WTC11 (cell line): ENCODE data around the gene RAB3IP. TPM values are rescaled to one million over a fixed set of nuclear protein-coding genes. Genes with fewer than 3 reads are reported as not detected.

Experiments used
- ATAC-seq: fragments of 200-7000 bp; cut with Tn5 transposase; 2 replicates; pipeline ENCODE4 v1.10.0; 2021; ENCODE audit warnings: mild to moderate bottlenecking, moderate library complexity
- CTCF ChIA-PET: fragments of 300-600 bp; sonication (Branson Sonifier 250); formaldehyde crosslinking; loops from one replicate; lab custom pipeline; 2021; ENCODE audit warnings: antibody characterized with exemption; lab: Charles Lee
- POLR2A ChIA-PET: fragments of 350-600 bp; sonication (Branson Sonifier 250); formaldehyde crosslinking; loops from one replicate; lab custom pipeline; 2021; ENCODE audit warnings: antibody characterized with exemption; lab: Charles Lee
- DNase-seq: peaks from one replicate; pipeline ENCODE4 v3.0.0; 2021; ENCODE audit warnings: low spot score
- H3K27ac Mint-ChIP-seq: 2 replicates; pipeline ENCODE4 v1.8.0; 2021; ENCODE audit warnings: mixed read lengths
- H3K27me3 Mint-ChIP-seq: 2 replicates; pipeline ENCODE4 v1.8.0; 2021; ENCODE audit warnings: low read depth, mild to moderate bottlenecking, moderate library complexity, mixed read lengths
- H3K36me3 Mint-ChIP-seq: 2 replicates; pipeline ENCODE4 v1.8.0; 2021; ENCODE audit warnings: mixed read lengths
- H3K4me1 Mint-ChIP-seq: 2 replicates; pipeline ENCODE4 v1.8.0; 2022; ENCODE audit warnings: mixed read lengths
- H3K4me3 Mint-ChIP-seq: 2 replicates; pipeline ENCODE4 v1.8.0; 2021; ENCODE audit warnings: mild to moderate bottlenecking, moderate library complexity, mixed read lengths
- H3K9me3 Mint-ChIP-seq: 2 replicates; pipeline ENCODE4 v1.8.0; 2021; ENCODE audit warnings: mixed read lengths
- EMX1 ChIP-seq: fragments of 250-450 bp; sonication (Bioruptor Pico); IDR thresholded peaks from 2 replicates; pipeline ENCODE4 v1.8.0; 2021; ENCODE audit warnings: mild to moderate bottlenecking
- NR1H2 ChIP-seq: sonication (generic); formaldehyde crosslinking; IDR thresholded peaks from 2 replicates; pipeline ENCODE4 v1.9.0; 2021; ENCODE audit warnings: mild to moderate bottlenecking, moderate library complexity, missing genetic modification reagents
- RORB ChIP-seq: fragments of 250-450 bp; sonication (Bioruptor Pico); IDR thresholded peaks from 2 replicates; pipeline ENCODE4 v1.9.0; 2021; ENCODE audit warnings: mild to moderate bottlenecking
- ZBTB21 ChIP-seq: sonication (generic); formaldehyde crosslinking; IDR thresholded peaks from 2 replicates; pipeline ENCODE4 v1.8.1; 2023; ENCODE audit warnings: mild to moderate bottlenecking, missing genetic modification reagents, borderline replicate concordance
- ZNF138 ChIP-seq: sonication (generic); formaldehyde crosslinking; conservative IDR thresholded peaks from 2 replicates; pipeline ENCODE4 v1.8.1; 2022; ENCODE audit warnings: mild to moderate bottlenecking, moderate library complexity, missing genetic modification reagents
- total RNA-seq: library from RNA; stranded (reverse); gene quantifications from 3 replicates; pipeline ENCODE4 v1.2.3, GENCODE V29; 2021
- TF ChIP-seq, protein P1 (sequence below): sonication (generic); formaldehyde crosslinking; IDR thresholded peaks from 2 replicates; pipeline ENCODE4 v1.8.1; 2022; ENCODE audit warnings: mild to moderate bottlenecking, moderate library complexity, missing genetic modification reagents
- TF ChIP-seq, protein P2 (sequence below): fragments of 250-450 bp; sonication (Bioruptor Pico); conservative IDR thresholded peaks from 2 replicates; pipeline ENCODE4 v1.9.0; 2021; ENCODE audit warnings: mild to moderate bottlenecking
- TF ChIP-seq, protein P3 (sequence below): sonication (generic); formaldehyde crosslinking; IDR thresholded peaks from 2 replicates; pipeline ENCODE4 v1.8.0; 2022; ENCODE audit warnings: mild to moderate bottlenecking, missing genetic modification reagents
- TF ChIP-seq, protein P4 (sequence below): sonication (generic); formaldehyde crosslinking; IDR thresholded peaks from 2 replicates; pipeline ENCODE4 v1.8.1; 2022; ENCODE audit warnings: missing genetic modification reagents, borderline replicate concordance
- TF ChIP-seq, protein P5 (sequence below): sonication (generic); formaldehyde crosslinking; IDR thresholded peaks from 2 replicates; pipeline ENCODE4 v1.8.1; 2023; ENCODE audit warnings: mild to moderate bottlenecking, missing genetic modification reagents
- TF ChIP-seq, protein P6 (sequence below): fragments of 250-450 bp; sonication (Bioruptor Pico); IDR thresholded peaks from 2 replicates; pipeline ENCODE4 v1.8.0; 2021; ENCODE audit warnings: mild to moderate bottlenecking
- TF ChIP-seq, protein P7 (sequence below): sonication (generic); formaldehyde crosslinking; IDR thresholded peaks from 2 replicates; pipeline ENCODE4 v1.8.1; 2023; ENCODE audit warnings: mild to moderate bottlenecking, missing genetic modification reagents, borderline replicate concordance
- TF ChIP-seq, protein P8 (sequence below): sonication (generic); formaldehyde crosslinking; conservative IDR thresholded peaks from 2 replicates; pipeline ENCODE4 v1.8.1; 2022; ENCODE audit warnings: mild to moderate bottlenecking, missing genetic modification reagents
- TF ChIP-seq, protein P9 (sequence below): sonication (generic); formaldehyde crosslinking; IDR thresholded peaks from 2 replicates; pipeline ENCODE4 v1.8.1; 2022; ENCODE audit warnings: mild to moderate bottlenecking, missing genetic modification reagents, moderate library complexity, borderline replicate concordance
- TF ChIP-seq, protein P10 (sequence below): fragments of 250-450 bp; sonication (Bioruptor Pico); IDR thresholded peaks from 2 replicates; pipeline ENCODE4 v1.9.0; 2021; ENCODE audit warnings: mild to moderate bottlenecking

The RAB3IP gene
- total RNA-seq, 1 experiment from 2014 or later: 47.2 TPM

DNA sequence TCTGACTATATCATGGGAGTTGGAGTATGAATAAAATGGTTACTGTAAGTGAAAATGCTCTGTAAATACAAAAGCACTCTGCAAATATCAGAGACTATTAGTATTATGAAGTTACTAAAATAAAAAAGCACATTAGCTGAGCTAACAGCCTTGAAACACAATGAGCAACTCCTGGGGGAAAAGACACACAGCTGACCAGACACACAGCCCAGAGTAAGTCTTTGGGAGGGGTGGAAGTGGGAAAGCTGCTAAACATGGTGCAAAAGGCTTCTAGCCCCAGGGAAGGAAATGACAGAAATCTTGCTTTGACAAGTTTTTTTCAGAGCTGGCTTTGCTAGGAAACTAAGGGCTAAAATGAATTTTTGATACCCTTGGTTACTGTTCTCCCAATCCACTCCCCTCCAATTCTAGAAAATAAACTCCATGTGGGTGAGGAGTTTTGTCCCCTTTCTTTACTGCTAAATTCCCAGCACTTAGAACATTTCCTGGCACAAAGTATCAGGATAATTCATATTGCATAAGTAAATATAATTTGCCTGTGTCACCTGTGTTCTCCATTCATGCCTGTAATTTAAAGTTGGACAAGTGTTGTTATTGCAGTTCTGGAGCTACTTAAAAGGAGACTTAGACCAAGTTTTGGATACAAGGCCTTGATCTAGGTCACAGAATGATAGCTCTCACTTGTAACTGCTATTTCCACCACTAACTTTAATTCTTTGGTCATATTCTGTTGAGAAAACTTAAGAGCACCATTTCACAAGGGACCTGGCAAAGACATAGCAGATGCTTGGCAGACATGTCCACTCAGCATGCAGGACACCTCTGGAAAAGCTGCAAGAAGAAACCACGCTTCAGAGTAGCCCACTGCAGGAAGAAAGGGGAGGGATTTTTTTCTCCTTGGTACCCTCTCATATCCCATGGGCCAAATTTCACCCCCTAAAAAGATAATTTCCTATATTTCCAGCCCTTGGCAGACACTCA, 19.0 kb upstream of the RAB3IP start:
- Mint-ChIP-seq H3K9me3 (no peaks in the 10 kb centered on the region), H3K36me3 (no peaks in the 10 kb centered on the region), H3K27me3 (no peaks in the 10 kb centered on the region), H3K27ac (no peak overlapping the region), H3K4me3 (no peak overlapping the region), H3K4me1 (peaks cover 10% of the 10 kb centered on the region)
- ATAC-seq (no peak), DNase-seq (no peak)
- no peak for TF ChIP-seq EMX1 (CRISPR knock-in tag)
- CTCF ChIA-PET: interaction anchor here (1.3 kb wide), 1 partner anchor 60 kb away, joined by 4 read pairs; no protein-coding TSS in a partner anchor
- POLR2A ChIA-PET: no interaction called here

DNA sequence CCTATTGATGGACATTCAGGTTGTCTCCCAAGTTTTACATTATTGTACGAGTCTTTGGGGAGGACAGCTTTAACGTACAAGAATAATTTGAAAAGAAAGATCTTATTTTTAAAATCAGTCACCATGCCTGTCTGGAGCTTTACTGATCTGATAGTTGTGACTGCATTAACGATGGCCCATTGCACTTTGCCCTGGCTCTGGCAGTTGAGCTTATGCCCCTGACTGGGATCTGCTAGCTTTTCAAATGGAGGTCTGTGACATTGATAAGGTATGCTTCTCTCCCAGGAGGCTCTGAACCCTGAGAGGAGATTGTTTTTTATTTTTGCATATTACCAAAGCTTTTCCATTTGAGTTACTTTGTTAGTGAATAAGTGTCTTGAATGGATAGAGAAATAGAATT, 17.9 kb upstream of the RAB3IP start:
- Mint-ChIP-seq H3K9me3 (no peaks in the 10 kb centered on the region), H3K4me1 (0 out of 2 replicates have a peak, but pooled peaks cover 5% of the 10 kb centered on the region), H3K4me3 (no peak overlapping the region), H3K27ac (no peak overlapping the region), H3K27me3 (no peaks in the 10 kb centered on the region), H3K36me3 (no peaks in the 10 kb centered on the region)
- DNase-seq: no peak
- no peak for ATAC-seq
- ChIA-PET CTCF (interaction anchor here (1.3 kb wide), 1 partner anchor 59 kb away, joined by 4 read pairs; no protein-coding TSS in a partner anchor), POLR2A (no interaction called here)
- TF ChIP-seq, protein P1, sequence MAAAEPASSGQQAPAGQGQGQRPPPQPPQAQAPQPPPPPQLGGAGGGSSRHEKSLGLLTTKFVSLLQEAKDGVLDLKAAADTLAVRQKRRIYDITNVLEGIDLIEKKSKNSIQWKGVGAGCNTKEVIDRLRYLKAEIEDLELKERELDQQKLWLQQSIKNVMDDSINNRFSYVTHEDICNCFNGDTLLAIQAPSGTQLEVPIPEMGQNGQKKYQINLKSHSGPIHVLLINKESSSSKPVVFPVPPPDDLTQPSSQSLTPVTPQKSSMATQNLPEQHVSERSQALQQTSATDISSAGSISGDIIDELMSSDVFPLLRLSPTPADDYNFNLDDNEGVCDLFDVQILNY (CRISPR knock-in tag): no peak
- no peak for TF ChIP-seq RORB (CRISPR knock-in tag)
- TF ChIP-seq ZNF138 (CRISPR knock-in tag): no peak
- TF ChIP-seq, protein P2, sequence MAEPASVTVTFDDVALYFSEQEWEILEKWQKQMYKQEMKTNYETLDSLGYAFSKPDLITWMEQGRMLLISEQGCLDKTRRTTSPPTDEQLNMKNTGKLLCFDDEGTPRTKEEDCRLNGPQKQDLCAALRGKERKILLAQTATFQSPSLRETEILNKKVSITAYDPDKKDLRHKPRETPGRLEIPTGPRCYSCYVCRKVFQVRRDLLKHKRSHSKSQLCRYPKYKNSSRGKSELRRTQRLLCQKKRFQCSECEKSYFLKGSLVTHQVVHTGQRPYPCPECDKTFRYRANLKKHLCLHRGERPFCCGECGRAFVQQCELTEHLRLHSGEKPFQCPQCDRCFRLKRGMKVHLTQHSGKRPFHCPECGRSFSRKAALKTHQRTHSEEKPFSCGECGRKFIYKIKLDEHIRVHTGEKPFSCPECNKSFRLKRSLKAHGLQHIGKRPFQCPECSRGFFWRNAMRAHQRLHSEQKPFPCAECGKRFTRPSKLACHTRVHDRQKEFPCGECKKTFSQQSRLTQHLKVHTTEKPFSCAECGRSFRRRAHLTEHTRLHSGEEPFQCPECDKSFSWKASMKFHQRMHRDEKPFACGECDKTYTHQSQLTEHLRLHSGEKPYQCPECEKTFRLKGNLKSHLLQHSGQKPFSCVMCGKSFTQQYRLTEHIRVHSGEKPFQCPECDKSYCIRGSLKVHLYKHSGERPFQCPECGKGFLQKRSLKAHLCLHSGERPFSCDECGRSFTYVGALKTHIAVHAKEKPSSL: no peak
- TF ChIP-seq, protein P3, sequence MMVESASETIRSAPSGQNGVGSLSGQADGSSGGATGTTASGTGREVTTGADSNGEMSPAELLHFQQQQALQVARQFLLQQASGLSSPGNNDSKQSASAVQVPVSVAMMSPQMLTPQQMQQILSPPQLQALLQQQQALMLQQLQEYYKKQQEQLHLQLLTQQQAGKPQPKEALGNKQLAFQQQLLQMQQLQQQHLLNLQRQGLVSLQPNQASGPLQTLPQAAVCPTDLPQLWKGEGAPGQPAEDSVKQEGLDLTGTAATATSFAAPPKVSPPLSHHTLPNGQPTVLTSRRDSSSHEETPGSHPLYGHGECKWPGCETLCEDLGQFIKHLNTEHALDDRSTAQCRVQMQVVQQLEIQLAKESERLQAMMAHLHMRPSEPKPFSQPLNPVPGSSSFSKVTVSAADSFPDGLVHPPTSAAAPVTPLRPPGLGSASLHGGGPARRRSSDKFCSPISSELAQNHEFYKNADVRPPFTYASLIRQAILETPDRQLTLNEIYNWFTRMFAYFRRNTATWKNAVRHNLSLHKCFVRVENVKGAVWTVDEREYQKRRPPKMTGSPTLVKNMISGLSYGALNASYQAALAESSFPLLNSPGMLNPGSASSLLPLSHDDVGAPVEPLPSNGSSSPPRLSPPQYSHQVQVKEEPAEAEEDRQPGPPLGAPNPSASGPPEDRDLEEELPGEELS (CRISPR knock-in tag): no peak
- TF ChIP-seq ZBTB21 (CRISPR knock-in tag): no peak
- TF ChIP-seq, protein P4, sequence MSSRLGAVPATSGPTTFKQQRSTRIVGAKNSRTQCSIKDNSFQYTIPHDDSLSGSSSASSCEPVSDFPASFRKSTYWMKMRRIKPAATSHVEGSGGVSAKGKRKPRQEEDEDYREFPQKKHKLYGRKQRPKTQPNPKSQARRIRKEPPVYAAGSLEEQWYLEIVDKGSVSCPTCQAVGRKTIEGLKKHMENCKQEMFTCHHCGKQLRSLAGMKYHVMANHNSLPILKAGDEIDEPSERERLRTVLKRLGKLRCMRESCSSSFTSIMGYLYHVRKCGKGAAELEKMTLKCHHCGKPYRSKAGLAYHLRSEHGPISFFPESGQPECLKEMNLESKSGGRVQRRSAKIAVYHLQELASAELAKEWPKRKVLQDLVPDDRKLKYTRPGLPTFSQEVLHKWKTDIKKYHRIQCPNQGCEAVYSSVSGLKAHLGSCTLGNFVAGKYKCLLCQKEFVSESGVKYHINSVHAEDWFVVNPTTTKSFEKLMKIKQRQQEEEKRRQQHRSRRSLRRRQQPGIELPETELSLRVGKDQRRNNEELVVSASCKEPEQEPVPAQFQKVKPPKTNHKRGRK (CRISPR knock-in tag): no peak
- TF ChIP-seq, protein P5, sequence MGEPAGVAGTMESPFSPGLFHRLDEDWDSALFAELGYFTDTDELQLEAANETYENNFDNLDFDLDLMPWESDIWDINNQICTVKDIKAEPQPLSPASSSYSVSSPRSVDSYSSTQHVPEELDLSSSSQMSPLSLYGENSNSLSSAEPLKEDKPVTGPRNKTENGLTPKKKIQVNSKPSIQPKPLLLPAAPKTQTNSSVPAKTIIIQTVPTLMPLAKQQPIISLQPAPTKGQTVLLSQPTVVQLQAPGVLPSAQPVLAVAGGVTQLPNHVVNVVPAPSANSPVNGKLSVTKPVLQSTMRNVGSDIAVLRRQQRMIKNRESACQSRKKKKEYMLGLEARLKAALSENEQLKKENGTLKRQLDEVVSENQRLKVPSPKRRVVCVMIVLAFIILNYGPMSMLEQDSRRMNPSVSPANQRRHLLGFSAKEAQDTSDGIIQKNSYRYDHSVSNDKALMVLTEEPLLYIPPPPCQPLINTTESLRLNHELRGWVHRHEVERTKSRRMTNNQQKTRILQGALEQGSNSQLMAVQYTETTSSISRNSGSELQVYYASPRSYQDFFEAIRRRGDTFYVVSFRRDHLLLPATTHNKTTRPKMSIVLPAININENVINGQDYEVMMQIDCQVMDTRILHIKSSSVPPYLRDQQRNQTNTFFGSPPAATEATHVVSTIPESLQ (CRISPR knock-in tag): no peak
- TF ChIP-seq, protein P6, sequence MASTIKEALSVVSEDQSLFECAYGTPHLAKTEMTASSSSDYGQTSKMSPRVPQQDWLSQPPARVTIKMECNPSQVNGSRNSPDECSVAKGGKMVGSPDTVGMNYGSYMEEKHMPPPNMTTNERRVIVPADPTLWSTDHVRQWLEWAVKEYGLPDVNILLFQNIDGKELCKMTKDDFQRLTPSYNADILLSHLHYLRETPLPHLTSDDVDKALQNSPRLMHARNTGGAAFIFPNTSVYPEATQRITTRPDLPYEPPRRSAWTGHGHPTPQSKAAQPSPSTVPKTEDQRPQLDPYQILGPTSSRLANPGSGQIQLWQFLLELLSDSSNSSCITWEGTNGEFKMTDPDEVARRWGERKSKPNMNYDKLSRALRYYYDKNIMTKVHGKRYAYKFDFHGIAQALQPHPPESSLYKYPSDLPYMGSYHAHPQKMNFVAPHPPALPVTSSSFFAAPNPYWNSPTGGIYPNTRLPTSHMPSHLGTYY (CRISPR knock-in tag): no peak
- TF ChIP-seq, protein P7, sequence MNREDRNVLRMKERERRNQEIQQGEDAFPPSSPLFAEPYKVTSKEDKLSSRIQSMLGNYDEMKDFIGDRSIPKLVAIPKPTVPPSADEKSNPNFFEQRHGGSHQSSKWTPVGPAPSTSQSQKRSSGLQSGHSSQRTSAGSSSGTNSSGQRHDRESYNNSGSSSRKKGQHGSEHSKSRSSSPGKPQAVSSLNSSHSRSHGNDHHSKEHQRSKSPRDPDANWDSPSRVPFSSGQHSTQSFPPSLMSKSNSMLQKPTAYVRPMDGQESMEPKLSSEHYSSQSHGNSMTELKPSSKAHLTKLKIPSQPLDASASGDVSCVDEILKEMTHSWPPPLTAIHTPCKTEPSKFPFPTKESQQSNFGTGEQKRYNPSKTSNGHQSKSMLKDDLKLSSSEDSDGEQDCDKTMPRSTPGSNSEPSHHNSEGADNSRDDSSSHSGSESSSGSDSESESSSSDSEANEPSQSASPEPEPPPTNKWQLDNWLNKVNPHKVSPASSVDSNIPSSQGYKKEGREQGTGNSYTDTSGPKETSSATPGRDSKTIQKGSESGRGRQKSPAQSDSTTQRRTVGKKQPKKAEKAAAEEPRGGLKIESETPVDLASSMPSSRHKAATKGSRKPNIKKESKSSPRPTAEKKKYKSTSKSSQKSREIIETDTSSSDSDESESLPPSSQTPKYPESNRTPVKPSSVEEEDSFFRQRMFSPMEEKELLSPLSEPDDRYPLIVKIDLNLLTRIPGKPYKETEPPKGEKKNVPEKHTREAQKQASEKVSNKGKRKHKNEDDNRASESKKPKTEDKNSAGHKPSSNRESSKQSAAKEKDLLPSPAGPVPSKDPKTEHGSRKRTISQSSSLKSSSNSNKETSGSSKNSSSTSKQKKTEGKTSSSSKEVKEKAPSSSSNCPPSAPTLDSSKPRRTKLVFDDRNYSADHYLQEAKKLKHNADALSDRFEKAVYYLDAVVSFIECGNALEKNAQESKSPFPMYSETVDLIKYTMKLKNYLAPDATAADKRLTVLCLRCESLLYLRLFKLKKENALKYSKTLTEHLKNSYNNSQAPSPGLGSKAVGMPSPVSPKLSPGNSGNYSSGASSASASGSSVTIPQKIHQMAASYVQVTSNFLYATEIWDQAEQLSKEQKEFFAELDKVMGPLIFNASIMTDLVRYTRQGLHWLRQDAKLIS (CRISPR knock-in tag): no peak
- no peak for TF ChIP-seq NR1H2 (CRISPR knock-in tag)
- TF ChIP-seq, protein P8, sequence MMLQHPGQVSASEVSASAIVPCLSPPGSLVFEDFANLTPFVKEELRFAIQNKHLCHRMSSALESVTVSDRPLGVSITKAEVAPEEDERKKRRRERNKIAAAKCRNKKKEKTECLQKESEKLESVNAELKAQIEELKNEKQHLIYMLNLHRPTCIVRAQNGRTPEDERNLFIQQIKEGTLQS (CRISPR knock-in tag): no peak
- TF ChIP-seq, protein P9, sequence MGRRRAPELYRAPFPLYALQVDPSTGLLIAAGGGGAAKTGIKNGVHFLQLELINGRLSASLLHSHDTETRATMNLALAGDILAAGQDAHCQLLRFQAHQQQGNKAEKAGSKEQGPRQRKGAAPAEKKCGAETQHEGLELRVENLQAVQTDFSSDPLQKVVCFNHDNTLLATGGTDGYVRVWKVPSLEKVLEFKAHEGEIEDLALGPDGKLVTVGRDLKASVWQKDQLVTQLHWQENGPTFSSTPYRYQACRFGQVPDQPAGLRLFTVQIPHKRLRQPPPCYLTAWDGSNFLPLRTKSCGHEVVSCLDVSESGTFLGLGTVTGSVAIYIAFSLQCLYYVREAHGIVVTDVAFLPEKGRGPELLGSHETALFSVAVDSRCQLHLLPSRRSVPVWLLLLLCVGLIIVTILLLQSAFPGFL (CRISPR knock-in tag): no peak
- TF ChIP-seq, protein P10, sequence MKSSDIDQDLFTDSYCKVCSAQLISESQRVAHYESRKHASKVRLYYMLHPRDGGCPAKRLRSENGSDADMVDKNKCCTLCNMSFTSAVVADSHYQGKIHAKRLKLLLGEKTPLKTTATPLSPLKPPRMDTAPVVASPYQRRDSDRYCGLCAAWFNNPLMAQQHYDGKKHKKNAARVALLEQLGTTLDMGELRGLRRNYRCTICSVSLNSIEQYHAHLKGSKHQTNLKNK: no peak
